ENCODE data around the gene RBM8A. TPM values are rescaled to one million over a fixed set of nuclear protein-coding genes. Genes with fewer than 3 reads are reported as not detected.
A peak's percentile ranks its signal among the peaks of the same experiment; 100 is the strongest.

RBM8A gene
- total and polyA plus RNA-seq, 2 donors (not counting 1 experiment from before 2014, with no cell fraction given) = 137 to 169 TPM

DNA sequence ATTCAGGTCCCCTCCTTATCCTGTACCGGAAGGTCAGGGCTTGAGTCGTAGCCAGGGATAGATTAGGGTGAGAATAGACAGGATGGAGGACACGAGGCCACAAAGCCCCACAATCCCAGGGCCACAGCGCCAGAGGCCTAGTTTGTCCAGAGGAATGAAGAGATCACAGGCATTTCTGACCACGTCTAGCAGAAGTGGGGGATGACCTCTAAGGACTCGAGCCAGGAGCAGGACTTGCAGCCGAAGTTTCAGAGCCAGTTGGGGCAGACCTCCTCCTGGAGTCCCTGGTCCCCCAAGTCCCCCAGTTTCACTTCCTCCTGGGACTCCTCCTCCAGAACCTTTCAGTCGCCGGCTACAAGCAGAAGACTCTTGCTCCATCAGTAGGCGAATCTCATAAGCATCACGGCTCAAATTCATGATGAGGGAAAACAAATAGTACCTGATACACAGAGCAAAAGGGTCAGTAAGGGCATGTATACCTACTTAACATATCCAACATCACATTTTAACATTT, 15.1 kb downstream of the RBM8A start:
- Mint-ChIP-seq H3K4me1 (peaks cover 19% of the 10 kb centered on the region), H3K27ac (peak overlapping the region; percentile 41), H3K27me3 (no peaks in the 10 kb centered on the region), H3K9me3 (ENCODE audit: insufficient read depth) (no peaks in the 10 kb centered on the region), H3K4me3 (no peak overlapping the region)
- H3K27me3 ChIP-seq (replicated peaks in 1 of 4; ENCODE audit: control extremely low read depth in 1 of 4, control insufficient read depth in 3 of 4, insufficient read depth in 4 of 4, low read length in 3 of 4) = no peaks in the 10 kb centered on the region
- 84% methylated on average over 5 of the region's 11 CpGs for WGBS (ENCODE audit: insufficient coverage)
- H3K4me1 ChIP-seq (ENCODE audit: control insufficient read depth in 2 of 2, insufficient read depth in 2 of 2, low read length in 2 of 2) = peaks cover 1 to 2% of the 10 kb centered on the region in 2 donors
- H3K9me3 ChIP-seq (ENCODE audit: control extremely low read depth in 1 of 3, control insufficient read depth in 2 of 3, insufficient read depth in 1 of 3, low read length in 2 of 3) = no peaks in the 10 kb centered on the region
- H3K4me2 ChIP-seq (replicated peaks; ENCODE audit: low read depth, low read length, poor library complexity, severe bottlenecking) = no peak overlapping the region
- CTCF ChIA-PET = interaction anchor here (1.4 to 9.3 kb wide), 5 partner anchors 15 to 100 kb away, joined by 3 to 107 read pairs (median 7); partner anchors contain the start of genes NUDT17 and RBM8A
- no peaks in the 10 kb centered on the region for H4K20me1 ChIP-seq (ENCODE audit: control insufficient read depth, insufficient read depth, low read length, poor library complexity, severe bottlenecking)
- H3K27ac ChIP-seq (ENCODE audit: low read length in 2 of 2) = no peak overlapping the region
- H3K36me3 ChIP-seq (replicated peaks in 1 of 2; ENCODE audit: control extremely low read depth in 1 of 2, control insufficient read depth in 1 of 2, extremely low read depth in 1 of 2, insufficient read depth in 2 of 2, low read length in 1 of 2) = peaks cover 0 to 43% of the 10 kb centered on the region in 2 experiments
- H3K79me2 ChIP-seq (ENCODE audit: control insufficient read depth, insufficient read depth, low read length) = no peaks in the 10 kb centered on the region
- intact Hi-C loops (cut with micrococcal nuclease) = no loop called here
- no peak overlapping the region for H2AFZ ChIP-seq (ENCODE audit: insufficient read depth, low read depth, low read length, poor library complexity, severe bottlenecking)
- TF ChIP-seq, protein P1, sequence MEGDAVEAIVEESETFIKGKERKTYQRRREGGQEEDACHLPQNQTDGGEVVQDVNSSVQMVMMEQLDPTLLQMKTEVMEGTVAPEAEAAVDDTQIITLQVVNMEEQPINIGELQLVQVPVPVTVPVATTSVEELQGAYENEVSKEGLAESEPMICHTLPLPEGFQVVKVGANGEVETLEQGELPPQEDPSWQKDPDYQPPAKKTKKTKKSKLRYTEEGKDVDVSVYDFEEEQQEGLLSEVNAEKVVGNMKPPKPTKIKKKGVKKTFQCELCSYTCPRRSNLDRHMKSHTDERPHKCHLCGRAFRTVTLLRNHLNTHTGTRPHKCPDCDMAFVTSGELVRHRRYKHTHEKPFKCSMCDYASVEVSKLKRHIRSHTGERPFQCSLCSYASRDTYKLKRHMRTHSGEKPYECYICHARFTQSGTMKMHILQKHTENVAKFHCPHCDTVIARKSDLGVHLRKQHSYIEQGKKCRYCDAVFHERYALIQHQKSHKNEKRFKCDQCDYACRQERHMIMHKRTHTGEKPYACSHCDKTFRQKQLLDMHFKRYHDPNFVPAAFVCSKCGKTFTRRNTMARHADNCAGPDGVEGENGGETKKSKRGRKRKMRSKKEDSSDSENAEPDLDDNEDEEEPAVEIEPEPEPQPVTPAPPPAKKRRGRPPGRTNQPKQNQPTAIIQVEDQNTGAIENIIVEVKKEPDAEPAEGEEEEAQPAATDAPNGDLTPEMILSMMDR (IDR thresholded peaks at IDR 0.05) = no peak
- DNase-seq = peak; percentile 35
- ATAC-seq (ENCODE audit: low read depth) = no peak
- no peak overlapping the region for H3K9ac ChIP-seq (ENCODE audit: low read length)
- no peak overlapping the region for H3K4me3 ChIP-seq (ENCODE audit: control extremely low read depth in 1 of 5, extremely low read depth in 1 of 5, insufficient read depth in 1 of 5, low read depth in 2 of 5, low read length in 4 of 5)
- POLR2A ChIA-PET = no interaction called here

- no peaks in the 10 kb centered on the region for H3K9me3 ChIP-seq (ENCODE audit: control extremely low read depth in 1 of 3, control insufficient read depth in 2 of 3, insufficient read depth in 1 of 3, low read length in 2 of 3)
- ATAC-seq (ENCODE audit: low read depth) (no peak), DNase-seq (no peak)
- Mint-ChIP-seq H3K27me3 (no peaks in the 10 kb centered on the region), H3K9me3 (ENCODE audit: insufficient read depth) (no peaks in the 10 kb centered on the region), H3K4me3 (no peak overlapping the region), H3K4me1 (peaks cover 12% of the 10 kb centered on the region), H3K27ac (no peak overlapping the region)
- no peaks in the 10 kb centered on the region for H3K79me2 ChIP-seq (ENCODE audit: control insufficient read depth, insufficient read depth, low read length)
- peaks cover 0 to 28% of the 10 kb centered on the region in 2 experiments for H3K36me3 ChIP-seq (replicated peaks in 1 of 2; ENCODE audit: control extremely low read depth in 1 of 2, control insufficient read depth in 1 of 2, extremely low read depth in 1 of 2, insufficient read depth in 2 of 2, low read length in 1 of 2)
- no CpG with 5 or more reads among the region's 1 CpG for WGBS (ENCODE audit: insufficient coverage)
- H2AFZ ChIP-seq (ENCODE audit: insufficient read depth, low read depth, low read length, poor library complexity, severe bottlenecking) = no peak overlapping the region
- no peaks in the 10 kb centered on the region for H4K20me1 ChIP-seq (ENCODE audit: control insufficient read depth, insufficient read depth, low read length, poor library complexity, severe bottlenecking)
- ChIA-PET CTCF (interaction anchor here (0.6 to 9.3 kb wide), 14 partner anchors 13 to 103 kb away, joined by 3 to 107 read pairs (median 4); partner anchors contain the start of genes ANKRD34A, NUDT17 and POLR3GL), POLR2A (interaction anchor here (1.2 kb wide), 1 partner anchor 51 kb away, joined by 3 read pairs; no protein-coding TSS in a partner anchor)
- intact Hi-C loops (cut with micrococcal nuclease) = no loop called here
- H3K9ac ChIP-seq (ENCODE audit: low read length) = no peak overlapping the region
- no peak overlapping the region for H3K4me3 ChIP-seq (ENCODE audit: control extremely low read depth in 1 of 5, extremely low read depth in 1 of 5, insufficient read depth in 1 of 5, low read depth in 2 of 5, low read length in 4 of 5)
- no peaks in the 10 kb centered on the region for H3K27me3 ChIP-seq (replicated peaks in 1 of 4; ENCODE audit: control extremely low read depth in 1 of 4, control insufficient read depth in 3 of 4, insufficient read depth in 4 of 4, low read length in 3 of 4)
- H3K27ac ChIP-seq (ENCODE audit: low read length in 2 of 2) = no peak overlapping the region
- TF ChIP-seq EZH2 (IDR thresholded peaks at IDR 0.05; ENCODE audit: borderline replicate concordance, insufficient read depth, low read depth, low read length, poor library complexity, severe bottlenecking) = no peak
- TF ChIP-seq, protein P1 (IDR thresholded peaks at IDR 0.05) = no peak
- H3K4me2 ChIP-seq (replicated peaks; ENCODE audit: low read depth, low read length, poor library complexity, severe bottlenecking) = no peak overlapping the region
- H3K4me1 ChIP-seq (ENCODE audit: control insufficient read depth in 2 of 2, insufficient read depth in 2 of 2, low read length in 2 of 2) = peaks cover 0 to 2% of the 10 kb centered on the region in 2 donors
Observed at GRCh38 chr1:145908653-145909052, 18.6 kb downstream of the RBM8A start.
